ENCODE measurements around the gene KIZ. TPM values are rescaled to one million over a fixed set of nuclear protein-coding genes. Genes with fewer than 3 reads are reported as not detected.

KIZ gene
- total RNA-seq, 1 donor: 40.5 TPM

DNA sequence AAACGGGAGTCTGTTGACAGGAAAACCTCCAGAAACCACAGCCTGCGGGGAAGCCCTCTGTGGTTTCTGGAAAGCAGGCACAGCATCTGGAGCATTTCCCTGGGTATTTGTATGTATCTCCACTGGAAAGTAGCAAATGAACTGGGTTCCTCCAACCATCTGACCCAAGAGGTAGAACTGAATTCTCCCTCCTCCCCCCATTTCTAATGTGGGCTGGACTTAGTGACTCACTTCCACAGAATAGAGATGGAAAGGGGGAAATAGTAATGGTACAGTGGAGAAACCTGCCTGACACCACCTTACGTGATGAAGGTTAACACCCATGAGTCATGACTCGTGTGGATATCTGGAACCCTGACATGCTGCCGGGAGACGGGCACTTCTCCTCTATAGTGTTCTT is 125.4 kb downstream of the KIZ start:
- no peaks in the 10 kb centered on the region for H3K27me3 ChIP-seq (ENCODE audit: insufficient read depth, low read length)
- no peaks in the 10 kb centered on the region for H3K79me2 ChIP-seq (ENCODE audit: insufficient read depth, low read length)
- no peak overlapping the region for H3K4me3 ChIP-seq (ENCODE audit: insufficient read depth, low read length)
- H4K20me1 ChIP-seq (ENCODE audit: insufficient read depth, low read length): no peaks in the 10 kb centered on the region
- no peak for DNase-seq (ENCODE audit: insufficient read length, low spot score, missing footprints)
- H3K36me3 ChIP-seq (ENCODE audit: insufficient read depth, low read length): no peaks in the 10 kb centered on the region
- H3K9me3 ChIP-seq (ENCODE audit: low read depth, low read length): no peaks in the 10 kb centered on the region
- H3K27ac ChIP-seq (ENCODE audit: low read depth, low read length): no peak overlapping the region
- no peak overlapping the region for H2AFZ ChIP-seq (ENCODE audit: low read length)
- peaks cover 3% of the 10 kb centered on the region for H3K4me1 ChIP-seq (ENCODE audit: insufficient read depth, low read length)
- TF ChIP-seq, protein P1, sequence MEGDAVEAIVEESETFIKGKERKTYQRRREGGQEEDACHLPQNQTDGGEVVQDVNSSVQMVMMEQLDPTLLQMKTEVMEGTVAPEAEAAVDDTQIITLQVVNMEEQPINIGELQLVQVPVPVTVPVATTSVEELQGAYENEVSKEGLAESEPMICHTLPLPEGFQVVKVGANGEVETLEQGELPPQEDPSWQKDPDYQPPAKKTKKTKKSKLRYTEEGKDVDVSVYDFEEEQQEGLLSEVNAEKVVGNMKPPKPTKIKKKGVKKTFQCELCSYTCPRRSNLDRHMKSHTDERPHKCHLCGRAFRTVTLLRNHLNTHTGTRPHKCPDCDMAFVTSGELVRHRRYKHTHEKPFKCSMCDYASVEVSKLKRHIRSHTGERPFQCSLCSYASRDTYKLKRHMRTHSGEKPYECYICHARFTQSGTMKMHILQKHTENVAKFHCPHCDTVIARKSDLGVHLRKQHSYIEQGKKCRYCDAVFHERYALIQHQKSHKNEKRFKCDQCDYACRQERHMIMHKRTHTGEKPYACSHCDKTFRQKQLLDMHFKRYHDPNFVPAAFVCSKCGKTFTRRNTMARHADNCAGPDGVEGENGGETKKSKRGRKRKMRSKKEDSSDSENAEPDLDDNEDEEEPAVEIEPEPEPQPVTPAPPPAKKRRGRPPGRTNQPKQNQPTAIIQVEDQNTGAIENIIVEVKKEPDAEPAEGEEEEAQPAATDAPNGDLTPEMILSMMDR (IDR thresholded peaks at IDR 0.05; ENCODE audit: extremely low read depth, low read depth, low read length): no peak
- no peak overlapping the region for H3K4me2 ChIP-seq (ENCODE audit: insufficient read depth, low read length)

DNA sequence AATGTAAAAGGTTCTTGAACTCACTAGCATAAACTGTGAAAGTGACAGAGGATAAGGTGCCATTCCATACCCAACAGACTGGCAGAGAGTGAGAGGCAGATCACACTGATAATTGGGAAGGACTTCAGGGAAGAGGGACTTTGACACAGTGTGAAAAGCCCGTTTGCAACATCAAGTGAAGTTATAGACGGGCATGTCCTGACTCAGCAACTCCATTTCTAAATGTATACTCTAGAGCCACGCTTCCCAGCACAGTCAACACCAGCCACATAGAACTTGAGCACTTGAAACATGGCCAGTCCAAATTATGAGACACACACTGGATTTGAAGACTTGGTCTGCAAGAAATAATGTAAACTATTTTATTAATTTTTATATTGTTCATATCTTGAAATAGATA is 131.3 kb downstream of the KIZ start:
- Histone ChIP-seq H3K36me3 (ENCODE audit: insufficient read depth, low read length) (no peaks in the 10 kb centered on the region), H3K9me3 (ENCODE audit: low read depth, low read length) (no peaks in the 10 kb centered on the region), H3K27me3 (ENCODE audit: insufficient read depth, low read length) (no peaks in the 10 kb centered on the region), H3K4me1 (ENCODE audit: insufficient read depth, low read length) (no peaks in the 10 kb centered on the region), H3K79me2 (ENCODE audit: insufficient read depth, low read length) (no peaks in the 10 kb centered on the region), H3K27ac (ENCODE audit: low read depth, low read length) (no peak overlapping the region), H3K4me2 (ENCODE audit: insufficient read depth, low read length) (no peak overlapping the region), H4K20me1 (ENCODE audit: insufficient read depth, low read length) (no peaks in the 10 kb centered on the region), H2AFZ (ENCODE audit: low read length) (no peak overlapping the region), H3K4me3 (ENCODE audit: insufficient read depth, low read length) (no peak overlapping the region)
- DNase-seq (ENCODE audit: insufficient read length, low spot score, missing footprints): no peak
- TF ChIP-seq, protein P1 (IDR thresholded peaks at IDR 0.05; ENCODE audit: extremely low read depth, low read depth, low read length): no peak

DNA sequence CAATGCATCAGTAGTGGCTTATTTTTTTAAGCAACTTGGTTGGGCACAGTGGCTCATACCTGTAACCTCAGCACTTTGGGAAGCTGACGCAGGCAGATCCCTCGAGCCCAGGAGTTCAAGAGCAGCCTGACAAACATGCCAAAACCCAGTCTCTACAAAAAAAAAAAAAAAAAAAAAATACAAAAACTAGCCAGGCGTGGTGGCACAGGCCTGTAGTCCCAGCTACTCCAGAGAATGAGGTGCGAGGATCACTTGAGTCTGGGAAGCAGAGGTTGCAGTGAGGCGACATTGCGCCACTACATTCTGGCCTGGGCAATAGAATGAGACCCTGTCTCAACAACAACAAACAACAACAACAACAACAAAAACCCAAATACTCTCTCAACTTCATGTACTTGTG is 132.5 kb downstream of the KIZ start:
- DNase-seq (ENCODE audit: insufficient read length, low spot score, missing footprints): no peak
- no peaks in the 10 kb centered on the region for H3K27me3 ChIP-seq (ENCODE audit: insufficient read depth, low read length)
- H3K4me3 ChIP-seq (ENCODE audit: insufficient read depth, low read length): no peak overlapping the region
- no peaks in the 10 kb centered on the region for H3K79me2 ChIP-seq (ENCODE audit: insufficient read depth, low read length)
- no peak overlapping the region for H2AFZ ChIP-seq (ENCODE audit: low read length)
- no peaks in the 10 kb centered on the region for H4K20me1 ChIP-seq (ENCODE audit: insufficient read depth, low read length)
- TF ChIP-seq, protein P1 (IDR thresholded peaks at IDR 0.05; ENCODE audit: extremely low read depth, low read depth, low read length): no peak
- no peak overlapping the region for H3K27ac ChIP-seq (ENCODE audit: low read depth, low read length)
- no peaks in the 10 kb centered on the region for H3K9me3 ChIP-seq (ENCODE audit: low read depth, low read length)
- no peaks in the 10 kb centered on the region for H3K36me3 ChIP-seq (ENCODE audit: insufficient read depth, low read length)
- no peak overlapping the region for H3K4me2 ChIP-seq (ENCODE audit: insufficient read depth, low read length)
- no peaks in the 10 kb centered on the region for H3K4me1 ChIP-seq (ENCODE audit: insufficient read depth, low read length)

DNA sequence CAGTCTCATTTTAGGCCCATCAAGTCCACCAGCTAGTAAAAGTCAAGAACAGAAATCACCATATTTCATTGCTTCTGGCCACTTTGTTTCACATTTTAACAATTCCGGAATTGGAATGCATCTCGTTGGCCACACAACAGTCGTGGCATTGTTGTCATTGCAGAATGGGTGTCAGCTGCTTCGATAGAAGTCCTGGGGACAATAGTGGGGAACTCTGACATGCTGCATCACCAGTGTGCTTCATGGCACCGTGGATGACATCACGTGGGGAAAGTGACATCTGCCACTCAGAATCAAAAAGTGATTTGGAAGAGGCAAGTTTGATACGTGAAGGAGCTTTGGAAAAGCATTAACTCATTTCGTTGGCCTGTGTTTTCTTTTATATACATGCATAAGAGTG is 133.5 kb downstream of the KIZ start:
- Histone ChIP-seq H3K27me3 (ENCODE audit: insufficient read depth, low read length) (no peaks in the 10 kb centered on the region), H3K79me2 (ENCODE audit: insufficient read depth, low read length) (no peaks in the 10 kb centered on the region), H2AFZ (ENCODE audit: low read length) (no peak overlapping the region), H3K9me3 (ENCODE audit: low read depth, low read length) (no peaks in the 10 kb centered on the region), H3K36me3 (ENCODE audit: insufficient read depth, low read length) (no peaks in the 10 kb centered on the region), H3K4me2 (ENCODE audit: insufficient read depth, low read length) (no peak overlapping the region), H3K4me3 (ENCODE audit: insufficient read depth, low read length) (no peak overlapping the region), H4K20me1 (ENCODE audit: insufficient read depth, low read length) (no peaks in the 10 kb centered on the region), H3K27ac (ENCODE audit: low read depth, low read length) (no peak overlapping the region), H3K4me1 (ENCODE audit: insufficient read depth, low read length) (no peaks in the 10 kb centered on the region)
- DNase-seq (ENCODE audit: insufficient read length, low spot score, missing footprints): no peak
- TF ChIP-seq, protein P1 (IDR thresholded peaks at IDR 0.05; ENCODE audit: extremely low read depth, low read depth, low read length): no peak
